GM20431 (cell line): ENCODE data around the gene AP4E1.
"Not testable (repeated sequence)": the region's sequence is repeated elsewhere in the genome, so short reads cannot be mapped to it uniquely, and the experiment has no call there.

Source experiments
- in situ Hi-C: fragments of 300-500 bp; cut with MseI, MboI; formaldehyde crosslinking; loops from one replicate; pipeline ENCODE4 v1.15.0; 2020; ENCODE audit warnings: low sequenced_read_pairs; ENCODE audit not compliant: unreplicated experiment

Gene AP4E1

DNA sequence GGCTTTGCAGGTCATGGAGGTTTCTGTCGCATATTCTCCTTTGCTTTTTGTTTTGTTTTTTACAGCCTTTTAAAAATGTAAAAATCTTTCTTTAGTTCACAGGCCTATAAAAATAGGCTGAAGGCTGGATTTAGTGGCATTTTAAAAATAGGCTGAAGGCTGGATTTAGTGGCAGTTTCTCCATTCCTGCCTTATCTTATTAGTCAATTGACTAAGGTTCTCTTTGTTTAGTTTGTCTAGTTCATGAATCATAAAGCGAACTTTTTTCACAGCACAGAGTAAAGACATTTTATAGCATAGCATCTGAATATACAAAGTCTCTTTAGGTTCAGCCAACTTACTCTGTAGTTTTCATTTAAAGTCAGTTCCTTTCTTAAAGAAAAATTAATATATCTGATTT is 31.4 kb downstream of the AP4E1 start:
- in situ Hi-C loops = no loop called here

DNA sequence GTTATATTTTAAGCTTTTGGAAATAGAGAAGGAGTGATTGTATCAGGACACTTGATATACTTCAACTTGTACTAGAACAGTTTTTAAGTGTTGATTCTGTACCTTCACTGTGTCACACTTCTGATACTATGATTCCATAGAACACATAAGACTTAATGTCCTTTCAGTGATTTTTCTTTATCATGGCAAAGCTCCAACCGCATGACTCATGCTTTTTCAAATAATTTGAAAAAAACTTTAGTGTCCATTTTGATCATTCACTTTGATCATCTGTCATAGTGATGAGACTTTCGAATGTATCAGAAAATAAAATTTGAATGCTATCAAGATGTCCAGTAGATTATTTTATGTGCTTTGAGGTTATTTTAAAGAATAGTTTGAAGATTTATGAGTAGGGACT is 32.0 kb downstream of the AP4E1 start:
- in situ Hi-C loops = no loop called here

DNA sequence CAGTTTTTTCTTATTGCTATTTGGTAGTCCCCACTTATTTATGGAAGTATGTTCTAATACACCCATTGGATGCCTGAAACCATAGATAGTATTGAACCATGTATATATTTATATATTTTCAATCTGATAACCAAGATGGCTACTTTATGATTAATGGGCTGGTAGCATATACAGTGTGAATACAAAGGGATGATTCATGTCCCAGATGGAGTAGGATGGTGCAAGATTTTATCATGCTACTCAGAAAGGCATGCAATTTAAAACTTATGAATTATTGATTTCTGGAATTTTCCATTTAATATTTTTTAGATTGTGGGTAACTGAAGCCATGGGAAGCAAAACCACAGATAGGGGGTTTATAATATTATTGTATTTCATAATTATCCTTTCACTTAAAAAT is 35.2 kb downstream of the AP4E1 start:
- in situ Hi-C loops = no loop called here

DNA sequence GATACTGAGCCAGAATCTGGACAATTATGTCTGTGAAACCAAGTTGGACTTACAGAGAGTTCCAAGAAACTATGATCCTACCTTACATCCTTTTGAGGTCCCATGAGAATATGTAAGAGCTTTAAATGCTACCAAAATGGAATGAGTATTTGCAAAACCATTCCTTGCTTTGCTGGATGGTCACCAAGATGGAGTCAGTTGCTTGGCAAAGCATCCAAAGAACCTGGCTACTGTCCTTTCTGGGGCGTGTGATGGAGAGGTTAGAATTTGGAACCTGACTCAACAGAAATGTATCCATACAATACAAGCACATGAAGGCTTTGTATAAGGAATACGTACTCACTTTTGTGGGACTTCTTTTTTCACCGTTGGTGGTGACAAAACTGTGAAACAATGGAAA is 36.2 kb downstream of the AP4E1 start:
- in situ Hi-C loops = no loop called here

DNA sequence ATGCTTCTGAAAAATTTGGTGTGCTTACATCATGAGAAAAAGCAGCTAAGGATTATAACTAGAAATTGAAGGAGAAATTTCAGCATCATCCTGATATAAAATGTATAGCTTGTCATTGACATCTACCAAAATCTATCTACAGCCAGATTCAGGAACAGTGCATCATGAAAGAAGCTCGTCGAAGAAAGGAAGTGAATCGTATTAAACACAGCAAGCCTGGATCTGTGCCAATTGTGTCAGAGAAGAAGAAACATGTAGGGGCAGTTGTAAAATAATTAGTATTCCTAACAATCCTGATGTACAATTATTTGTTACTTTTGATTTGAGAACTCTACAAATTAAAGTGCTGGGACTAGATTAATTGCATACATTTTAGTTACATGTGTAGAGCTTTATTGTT is 37.2 kb downstream of the AP4E1 start:
- in situ Hi-C loops = no loop called here

DNA sequence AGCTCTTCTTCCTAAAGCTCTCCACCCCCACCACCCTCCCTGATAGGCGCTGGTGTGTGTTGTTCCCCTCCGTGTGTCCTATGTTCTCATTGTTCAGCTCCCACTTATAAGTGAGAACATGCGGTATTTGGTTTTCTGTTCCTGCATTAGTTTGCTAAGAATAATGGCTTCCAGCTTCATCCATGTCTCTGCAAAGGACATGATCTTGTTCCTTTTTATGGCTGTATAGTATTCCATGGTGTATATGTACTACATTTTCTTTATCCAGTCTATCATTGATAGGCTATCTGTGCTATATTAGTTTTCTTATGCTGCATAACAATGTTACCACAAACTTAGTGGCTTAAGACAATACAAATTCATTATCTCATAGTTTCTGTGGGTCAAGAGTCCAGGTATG is 42.3 kb downstream of the AP4E1 start:
- in situ Hi-C loops = not testable (repeated sequence)

DNA sequence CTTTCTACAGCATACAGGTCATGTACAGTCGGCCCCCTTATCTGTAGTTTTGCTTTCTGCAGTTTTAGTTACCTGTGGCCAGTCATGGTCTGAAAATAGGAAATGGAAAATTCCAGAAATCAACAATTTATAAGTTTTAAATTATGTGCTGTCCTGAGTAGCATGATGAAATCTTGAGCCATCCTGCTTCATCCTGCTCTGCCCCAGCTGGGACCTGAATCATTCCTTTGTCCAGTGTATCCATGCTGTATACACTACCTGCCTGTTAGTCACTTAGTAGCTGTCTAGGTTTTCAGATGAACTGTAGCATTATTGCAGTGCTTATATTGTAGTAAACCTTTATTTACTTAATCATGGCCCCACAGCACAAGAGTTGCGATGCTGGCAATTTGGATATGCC is 44.8 kb downstream of the AP4E1 start:
- in situ Hi-C loops = no loop called here

DNA sequence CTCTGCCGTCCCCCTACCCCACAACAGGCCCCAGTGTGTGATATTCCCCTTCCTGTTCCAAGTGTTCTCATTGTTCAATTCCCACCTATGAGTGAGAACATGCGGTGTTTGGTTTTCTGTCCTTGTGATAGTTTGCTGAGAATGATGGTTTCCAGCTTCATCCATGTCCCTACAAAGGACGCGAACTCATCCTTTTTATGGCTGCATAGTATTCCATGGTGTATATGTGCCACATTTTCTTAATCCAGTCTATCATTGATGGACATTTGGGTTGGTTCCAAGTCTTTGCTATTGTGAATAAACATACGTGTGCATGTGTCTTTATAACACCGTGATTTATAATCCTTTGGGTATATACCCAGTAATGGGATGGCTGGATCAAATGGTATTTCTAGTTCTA is 46.4 kb downstream of the AP4E1 start:
- in situ Hi-C loops = not testable (repeated sequence)

DNA sequence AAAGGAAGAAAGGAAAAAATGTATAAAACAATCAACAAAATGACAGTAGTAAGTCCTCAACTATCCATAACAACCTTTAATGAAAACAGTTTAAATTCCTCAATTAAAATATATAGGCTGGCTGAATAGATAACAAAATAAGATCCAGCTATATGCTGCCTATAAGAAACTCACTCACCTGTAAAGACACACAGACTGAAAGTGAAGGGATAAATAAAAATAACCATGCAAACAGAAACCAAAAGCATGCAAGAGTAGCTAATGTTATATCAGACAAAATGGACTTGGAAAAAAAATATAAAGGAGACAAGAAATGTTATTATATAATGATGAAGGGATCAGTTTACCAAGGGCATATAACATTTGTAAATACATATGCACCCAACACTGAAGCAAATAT is 51.2 kb downstream of the AP4E1 start:
- in situ Hi-C loops = no loop called here

DNA sequence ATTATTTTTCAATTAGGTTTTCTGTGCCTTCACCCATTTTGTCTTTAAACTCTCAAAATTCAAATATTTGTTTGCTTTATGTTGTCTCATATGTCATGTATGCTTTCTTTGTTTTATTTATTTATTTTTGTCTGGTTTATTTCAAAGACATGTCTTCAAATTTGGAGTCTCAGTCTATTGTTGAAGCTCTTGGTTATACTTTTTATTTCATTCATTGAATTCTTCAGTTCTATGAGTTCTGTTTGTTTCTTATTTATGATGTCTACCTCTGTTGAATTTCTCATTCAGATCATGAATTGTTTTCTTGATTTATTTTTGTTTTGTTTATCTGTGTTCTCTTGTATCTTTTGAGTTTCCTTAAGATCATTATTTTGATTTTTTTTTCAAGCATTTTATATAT is 55.6 kb downstream of the AP4E1 start:
- in situ Hi-C loops = no loop called here

DNA sequence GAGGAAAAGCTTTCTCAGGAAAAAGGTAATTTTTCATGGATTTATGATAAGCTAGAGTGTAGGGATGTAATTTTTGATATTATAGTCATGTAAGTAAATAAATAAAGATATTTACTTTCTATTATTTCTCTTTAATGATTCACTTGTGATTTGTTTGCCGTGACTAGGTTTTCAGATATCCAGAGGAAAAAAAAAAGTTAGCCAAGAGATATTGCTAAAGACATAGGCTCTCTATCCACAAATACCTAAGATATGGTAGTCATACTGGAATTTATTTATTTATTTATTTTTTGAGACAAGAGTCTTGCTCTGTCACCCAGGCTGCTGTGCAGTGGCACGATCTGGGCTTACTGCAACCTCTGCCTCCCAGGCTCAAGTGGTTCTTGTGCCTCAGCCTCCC is 59.9 kb downstream of the AP4E1 start:
- in situ Hi-C loops = no loop called here

DNA sequence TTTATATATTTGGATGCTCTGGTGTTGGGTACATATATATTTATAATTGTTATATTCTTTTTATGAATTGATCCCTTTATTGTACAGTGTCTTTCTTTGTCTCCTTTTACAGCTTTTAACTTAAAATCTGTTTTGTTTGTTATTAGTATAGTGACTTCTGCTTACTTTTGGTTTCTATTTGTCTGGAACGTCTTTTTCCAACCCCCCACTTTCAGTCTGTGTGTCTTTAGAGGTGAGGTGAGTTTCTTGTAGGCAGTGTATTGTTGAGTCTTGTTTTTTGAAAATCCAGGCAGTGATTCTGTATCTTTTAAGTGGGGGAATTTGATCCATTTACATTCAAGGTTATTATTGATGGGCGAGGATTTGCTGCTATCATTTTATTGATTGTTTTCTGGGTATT is 62.0 kb downstream of the AP4E1 start:
- in situ Hi-C loops = no loop called here

DNA sequence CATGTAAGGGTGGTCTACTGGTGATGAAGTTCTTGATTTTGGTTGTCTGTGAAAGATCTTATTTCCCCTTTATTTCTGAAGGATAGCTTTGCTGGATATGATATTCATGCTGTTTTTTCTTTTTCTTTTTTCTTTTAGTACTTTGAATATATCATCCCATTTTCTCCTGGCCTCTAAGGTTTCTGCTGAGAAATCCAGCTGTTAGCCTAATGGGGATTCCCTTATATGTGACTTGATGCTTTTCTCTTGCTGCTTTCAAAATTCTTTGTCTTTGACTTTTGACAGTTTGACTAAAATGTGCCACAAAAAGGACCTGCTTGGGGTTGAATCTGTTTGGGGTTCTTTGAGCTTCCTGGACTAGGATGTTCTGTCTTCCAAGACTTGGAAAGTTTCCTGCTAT is 62.6 kb downstream of the AP4E1 start:
- in situ Hi-C loops = no loop called here

DNA sequence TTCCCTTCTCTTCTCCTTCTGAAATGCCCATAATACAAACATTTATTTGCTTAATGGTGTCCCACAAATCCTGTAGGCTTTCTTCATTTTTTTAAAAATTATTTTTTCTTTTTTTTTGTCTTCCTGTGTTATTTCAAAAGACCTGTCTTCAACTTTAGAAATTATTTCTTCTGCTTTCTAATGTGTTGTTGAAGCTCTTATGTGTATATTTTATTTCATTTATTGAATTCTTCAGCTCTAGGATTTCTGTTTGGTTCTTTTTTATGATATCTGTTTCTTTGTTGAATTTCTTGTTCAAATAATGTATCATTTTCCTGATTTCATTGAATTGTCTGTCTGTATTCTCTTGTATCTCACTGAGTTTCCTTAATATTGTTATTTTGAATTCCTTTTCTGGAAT is 63.1 kb downstream of the AP4E1 start:
- in situ Hi-C loops = no loop called here

DNA sequence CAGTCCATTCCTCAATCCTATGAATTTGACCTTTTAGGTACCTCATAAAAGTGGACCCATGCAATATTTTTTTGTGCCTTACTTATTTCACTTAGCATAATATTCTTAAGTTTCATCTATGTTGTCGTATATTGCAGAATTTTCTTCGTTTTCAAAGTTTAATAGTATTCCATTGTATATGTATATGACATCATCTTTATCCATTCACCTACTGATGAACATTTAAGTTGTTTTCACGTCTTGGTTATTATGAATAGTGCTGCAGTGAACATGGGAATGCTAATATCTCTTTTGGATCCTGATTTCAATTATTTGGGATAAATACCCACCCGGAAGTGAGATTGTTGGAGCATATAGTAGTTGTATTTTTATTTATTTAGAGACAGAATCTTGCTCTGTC is 65.1 kb downstream of the AP4E1 start:
- in situ Hi-C loops = no loop called here

DNA sequence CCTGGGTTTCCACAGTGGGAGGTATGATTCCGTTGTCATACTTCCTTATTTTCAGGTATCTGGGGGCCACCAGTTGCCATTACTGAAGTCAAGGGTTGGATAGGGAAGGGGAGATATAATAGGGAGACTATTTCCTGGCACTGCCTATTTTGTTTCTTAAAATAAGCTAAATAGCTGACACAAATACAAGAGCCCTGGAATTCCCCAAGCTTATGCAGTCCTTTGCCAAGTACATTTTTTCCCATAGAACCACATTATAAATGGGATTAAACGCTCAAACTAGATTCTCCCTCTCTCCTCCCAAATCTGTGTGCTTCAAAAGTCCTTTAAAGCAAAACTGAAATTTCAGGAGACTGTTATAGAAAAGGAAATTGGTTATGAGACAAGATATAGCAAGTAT is 68.7 kb downstream of the AP4E1 start:
- in situ Hi-C loops = no loop called here

DNA sequence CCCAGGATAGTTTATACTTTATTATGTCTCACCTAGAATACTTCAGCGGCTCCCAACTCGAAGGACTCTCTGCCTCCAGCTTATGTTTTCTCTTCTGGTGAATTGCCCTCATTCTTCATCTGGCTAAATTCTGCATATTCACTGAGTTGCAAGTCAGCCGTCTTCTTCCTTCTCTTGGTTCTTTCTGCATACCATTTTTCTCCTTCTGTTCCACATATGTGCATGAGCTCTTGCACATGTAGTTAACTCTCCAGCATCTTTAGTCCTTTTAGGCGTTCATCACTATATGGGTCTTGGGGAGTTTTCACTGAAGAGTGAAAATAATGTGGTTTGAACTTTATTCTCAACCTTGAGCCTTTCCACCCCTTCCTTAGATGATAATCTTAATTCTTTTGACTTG is 70.1 kb downstream of the AP4E1 start:
- in situ Hi-C loops = no loop called here

DNA sequence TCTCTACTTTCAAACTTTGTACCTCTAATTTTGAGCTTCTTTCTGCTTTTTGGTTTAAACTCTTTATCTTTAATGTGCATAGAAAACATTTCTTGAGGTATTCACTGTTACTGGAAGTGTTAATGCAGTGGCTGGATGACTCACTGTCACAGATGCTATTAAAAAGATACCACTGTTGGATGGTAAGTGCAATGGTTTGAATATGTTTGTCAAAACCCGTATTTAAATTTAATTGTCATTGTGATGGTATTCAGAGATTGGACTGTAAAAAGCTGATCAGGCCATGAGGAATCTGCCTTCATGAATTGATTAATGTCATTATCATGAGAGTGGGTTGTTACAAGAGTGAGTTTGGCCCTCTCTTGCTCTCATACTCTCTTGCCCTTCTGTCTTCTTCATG is 70.6 kb downstream of the AP4E1 start:
- in situ Hi-C loops = no loop called here

DNA sequence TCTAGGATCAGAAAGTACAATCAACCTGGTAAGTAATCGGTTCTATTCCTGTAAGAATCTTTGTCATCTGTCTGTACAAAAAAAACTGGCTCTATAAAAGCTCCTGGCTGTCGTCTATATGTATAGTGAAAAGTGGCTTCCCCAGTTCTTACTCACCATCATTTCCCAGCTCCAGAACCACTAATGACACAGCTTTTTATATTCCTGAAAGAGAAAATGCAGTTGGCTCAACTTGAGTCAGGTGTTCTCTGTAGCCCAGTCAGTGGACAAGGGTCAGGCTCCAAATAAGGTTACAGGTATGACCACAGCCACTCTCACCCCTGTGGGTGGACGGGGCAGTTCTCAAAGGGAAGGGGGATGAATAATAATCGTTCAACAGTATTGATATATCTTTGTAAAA is 85.1 kb downstream of the AP4E1 start:
- in situ Hi-C loops = no loop called here

DNA sequence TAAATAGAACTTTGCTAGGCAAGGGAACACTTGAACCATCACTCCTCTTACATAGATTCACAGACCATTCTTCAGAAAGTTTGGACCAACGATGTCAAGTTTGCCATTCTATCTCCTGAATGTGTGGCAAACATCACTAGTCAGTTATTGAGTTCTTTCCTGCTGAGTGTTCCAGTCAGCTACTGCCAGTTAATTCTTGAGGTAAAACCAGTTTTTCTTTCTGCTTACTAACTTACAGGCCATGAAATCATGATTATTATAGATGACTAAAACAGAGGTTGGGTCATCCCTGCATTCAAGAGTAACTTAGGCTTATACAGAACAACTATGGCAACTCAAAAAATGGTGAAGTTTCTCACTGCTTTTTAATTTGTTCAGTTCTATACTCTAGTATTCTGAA is 88.2 kb downstream of the AP4E1 start:
- in situ Hi-C loops = no loop called here

DNA sequence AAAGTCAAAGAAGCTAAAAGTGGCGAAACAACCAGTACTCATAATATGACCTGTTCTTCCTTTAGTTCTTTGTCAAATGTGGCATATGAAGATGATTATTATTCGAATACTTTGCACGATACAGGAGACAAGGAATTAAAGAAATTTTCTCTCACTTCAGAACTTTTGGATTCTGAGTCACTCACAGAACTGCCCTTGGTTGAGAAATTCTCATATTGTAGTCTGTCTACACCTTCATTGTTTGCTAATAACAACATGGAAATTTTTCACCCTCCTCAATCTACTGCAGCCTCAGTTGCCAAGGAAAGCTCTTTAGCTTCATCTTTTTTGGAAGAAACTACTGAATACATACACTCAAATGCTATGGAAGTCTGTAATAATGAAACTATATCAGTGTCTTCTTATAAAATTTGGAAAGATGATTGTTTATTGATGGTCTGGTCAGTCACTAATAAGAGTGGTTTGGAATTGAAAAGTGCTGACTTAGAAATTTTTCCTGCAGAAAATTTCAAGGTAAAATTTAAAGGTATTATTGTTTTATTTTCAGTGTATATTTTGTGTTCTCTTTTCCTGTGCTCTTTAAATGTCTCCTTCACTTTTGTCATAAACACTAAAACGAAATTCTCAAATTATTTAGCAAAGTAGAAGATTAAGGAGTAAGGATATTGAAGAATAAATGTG is 89.0 kb downstream of the AP4E1 start:
- in situ Hi-C loops = no loop called here

DNA sequence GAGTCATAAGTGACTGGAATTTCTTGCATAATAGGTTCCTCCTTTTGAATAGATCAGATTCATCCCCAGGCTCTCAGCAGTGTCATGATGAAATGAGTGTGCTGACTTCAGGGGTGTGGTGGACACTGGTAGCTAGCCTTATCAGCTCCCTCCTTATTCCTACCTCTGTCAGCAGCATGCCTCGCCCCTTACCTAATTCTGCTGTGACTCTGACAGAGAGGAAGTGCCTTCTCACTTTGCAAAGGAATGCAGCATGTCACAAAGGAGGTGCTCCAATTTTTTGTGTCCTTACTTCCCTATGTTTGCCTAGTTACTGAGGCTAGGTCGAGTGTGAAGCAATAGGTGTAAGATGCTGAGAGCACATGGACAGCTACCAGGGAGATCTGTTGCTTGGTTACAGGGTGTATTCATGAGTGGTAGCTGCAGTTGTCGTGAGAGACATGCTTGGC is 95.6 kb downstream of the AP4E1 start:
- in situ Hi-C loops = no loop called here
